Lung (tissue), 12 donors: ENCODE results near the gene GPS1. TPM values are rescaled to one million over a fixed set of nuclear protein-coding genes. Genes with fewer than 3 reads are reported as not detected.

Experiments used
- ATAC-seq: fragments of 200-7000 bp; cut with Tn5 transposase; one replicate; pipeline ENCODE4 v1.9.1; 2020; ENCODE audit warnings: moderate number of reproducible peaks; ENCODE audit not compliant: insufficient read depth, low FRiP score
- DNase-seq, 3 donors: peaks; one replicate each; pipeline ENCODE4 v3.0.0-alpha.2; 2013 to 2017
- H3K27ac ChIP-seq, 2 donors: one replicate each; pipeline ENCODE4 v1.5.1; 2013; ENCODE audit warnings: mild to moderate bottlenecking in 2 of 2, moderate library complexity in 2 of 2, control low read depth in 1 of 2, inconsistent platforms in 1 of 2, low read depth in 1 of 2, low read length in 1 of 2
- H3K27me3 ChIP-seq, 3 donors: one replicate each; pipeline ENCODE4 v1.5.1; 2013; ENCODE audit warnings: low read length in 2 of 3; ENCODE audit not compliant: control insufficient read depth in 3 of 3, insufficient read depth in 3 of 3
- H3K36me3 ChIP-seq, 4 donors: one replicate each; pipeline ENCODE4 v1.5.1; 2013; ENCODE audit warnings: low read length in 4 of 4, mild to moderate bottlenecking in 1 of 4, moderate library complexity in 1 of 4; ENCODE audit not compliant: control insufficient read depth in 4 of 4, insufficient read depth in 4 of 4
- H3K4me1 ChIP-seq, 5 donors: one replicate each; pipeline ENCODE4 v1.5.1; 2013; ENCODE audit warnings: low read length in 5 of 5, mild to moderate bottlenecking in 2 of 5, moderate library complexity in 1 of 5; ENCODE audit not compliant: control insufficient read depth in 5 of 5, insufficient read depth in 5 of 5
- H3K4me3 ChIP-seq: one replicate; pipeline ENCODE4 v1.5.1; 2013; ENCODE audit warnings: mild to moderate bottlenecking, control low read depth, moderate library complexity
- H3K9ac ChIP-seq, 2 donors: one replicate each; pipeline ENCODE4 v1.5.1; 2013; ENCODE audit warnings: low read length in 2 of 2, control low read depth in 1 of 2; ENCODE audit not compliant: insufficient read depth in 1 of 2
- H3K9me3 ChIP-seq, 4 donors: one replicate each; pipeline ENCODE4 v1.5.1; 2013; ENCODE audit warnings: low read length in 3 of 4, mild to moderate bottlenecking in 1 of 4, moderate library complexity in 1 of 4; ENCODE audit not compliant: control insufficient read depth in 4 of 4, insufficient read depth in 3 of 4
- WGBS, 2 donors: extraction: QIAGEN DNeasy Blood & Tissue Kit; methylation state at CpG; one replicate each; pipeline ENCODE4 v1.1.7; 2013; 5-methylcytosine and 5-hydroxymethylcytosine counted together
- polyA plus RNA-seq, 2 donors: library from polyadenylated mRNA; stranded (reverse); fragments of 200-250 nt; gene quantifications; one replicate each; pipeline ENCODE4 v1.2.1, GENCODE V29; 2013
- total RNA-seq, 2 donors: library from RNA; depleted of rRNA in 1 of 2; stranded (reverse); fragments of >200 nt in 1 of 2; gene quantifications; one replicate each; pipeline ENCODE4 v1.2.1, GENCODE V29; 2014 to 2021
- TF ChIP-seq, protein P1 (sequence below): IDR thresholded peaks from 2 replicates; pipeline ENCODE4 v1.5.1; 2012; ENCODE audit warnings: mild to moderate bottlenecking; ENCODE audit errors: control extremely low read depth, extremely low read depth
- donor health status: control.
- donor health status: control.
- donor health status: Bipolar disorder and iron deficiency.
- donor health status: healthy.
- donor health status: DM: yes; HTN: yes; CAD: no.

GPS1 gene
- total and polyA plus RNA-seq, 4 donors = 71.0 to 102 (median 89.4) TPM

GRCh38 chr17:82022981-82023446 lies 28.7 kb upstream of the GPS1 start, which contains the start of gene LRRC45:
TSS of gene LRRC45 (plus strand) at chr17:82023305. CDS start at chr17:82023644, 339 bp downstream.
- DNase-seq (peak; percentile 100), ATAC-seq (peak; percentile 97)
- peak within 1 kb of the TSS; percentile 84 to 88 for H3K27ac ChIP-seq
- H3K36me3 ChIP-seq = peaks cover 0 to 6% (median 2%) of the 10 kb centered on the region in 4 donors
- WGBS, 2 donors = 0 to 1% methylated on average over 36 to 42 of the region's 42 CpGs
- H3K9ac ChIP-seq = peak within 1 kb of the TSS in 1 of 2 donors; percentile 51
- H3K9me3 ChIP-seq = no peaks in the 10 kb centered on the region
- peak within 1 kb of the TSS; percentile 86 for H3K4me3 ChIP-seq
- peaks cover 0 to 23% (median 12%) of the 10 kb centered on the region in 5 donors for H3K4me1 ChIP-seq
- H3K27me3 ChIP-seq = no peaks in the 10 kb centered on the region
- TF ChIP-seq, protein P1, sequence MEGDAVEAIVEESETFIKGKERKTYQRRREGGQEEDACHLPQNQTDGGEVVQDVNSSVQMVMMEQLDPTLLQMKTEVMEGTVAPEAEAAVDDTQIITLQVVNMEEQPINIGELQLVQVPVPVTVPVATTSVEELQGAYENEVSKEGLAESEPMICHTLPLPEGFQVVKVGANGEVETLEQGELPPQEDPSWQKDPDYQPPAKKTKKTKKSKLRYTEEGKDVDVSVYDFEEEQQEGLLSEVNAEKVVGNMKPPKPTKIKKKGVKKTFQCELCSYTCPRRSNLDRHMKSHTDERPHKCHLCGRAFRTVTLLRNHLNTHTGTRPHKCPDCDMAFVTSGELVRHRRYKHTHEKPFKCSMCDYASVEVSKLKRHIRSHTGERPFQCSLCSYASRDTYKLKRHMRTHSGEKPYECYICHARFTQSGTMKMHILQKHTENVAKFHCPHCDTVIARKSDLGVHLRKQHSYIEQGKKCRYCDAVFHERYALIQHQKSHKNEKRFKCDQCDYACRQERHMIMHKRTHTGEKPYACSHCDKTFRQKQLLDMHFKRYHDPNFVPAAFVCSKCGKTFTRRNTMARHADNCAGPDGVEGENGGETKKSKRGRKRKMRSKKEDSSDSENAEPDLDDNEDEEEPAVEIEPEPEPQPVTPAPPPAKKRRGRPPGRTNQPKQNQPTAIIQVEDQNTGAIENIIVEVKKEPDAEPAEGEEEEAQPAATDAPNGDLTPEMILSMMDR = no peak

DNA sequence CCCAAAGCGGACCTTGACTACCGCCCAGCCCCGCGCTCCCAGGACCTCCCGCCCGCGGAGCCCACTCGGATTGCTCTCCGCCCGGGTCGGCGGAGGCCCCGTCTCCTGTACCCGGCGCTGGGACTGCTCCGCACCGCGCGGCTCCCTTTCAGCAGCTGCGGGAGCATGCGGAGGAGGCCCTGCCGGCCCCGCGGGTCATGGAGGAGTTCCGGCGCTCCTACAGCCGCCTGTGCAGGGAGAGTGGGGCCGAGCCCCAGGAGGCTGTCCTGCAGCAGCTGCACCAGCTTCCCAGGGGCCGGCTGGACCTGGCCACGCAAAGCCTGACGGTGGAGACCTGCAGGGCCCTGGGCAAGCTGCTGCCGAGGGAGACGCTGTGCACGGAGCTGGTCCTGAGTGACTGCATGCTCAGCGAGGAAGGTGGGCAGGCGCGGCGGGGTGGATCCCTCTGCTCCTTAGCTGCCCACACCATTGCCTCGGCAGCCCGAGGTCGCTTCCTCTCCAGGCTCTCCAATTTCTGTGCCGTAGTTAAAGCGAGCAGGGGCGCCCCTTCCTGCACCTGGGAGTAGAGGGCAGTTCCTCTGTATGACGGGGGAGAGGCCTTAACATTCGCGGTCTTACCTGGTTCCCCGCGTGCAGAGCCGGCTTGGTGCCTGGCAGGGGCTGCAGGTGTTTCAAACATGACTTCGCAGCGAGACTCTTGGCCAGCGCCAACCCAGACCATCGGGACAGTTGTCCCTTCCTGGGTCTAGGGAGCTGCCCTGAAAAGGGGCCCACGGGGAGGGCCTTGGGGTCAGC lies 28.1 kb upstream of the GPS1 start:
- ATAC-seq (no peak), DNase-seq (no peak)

DNA sequence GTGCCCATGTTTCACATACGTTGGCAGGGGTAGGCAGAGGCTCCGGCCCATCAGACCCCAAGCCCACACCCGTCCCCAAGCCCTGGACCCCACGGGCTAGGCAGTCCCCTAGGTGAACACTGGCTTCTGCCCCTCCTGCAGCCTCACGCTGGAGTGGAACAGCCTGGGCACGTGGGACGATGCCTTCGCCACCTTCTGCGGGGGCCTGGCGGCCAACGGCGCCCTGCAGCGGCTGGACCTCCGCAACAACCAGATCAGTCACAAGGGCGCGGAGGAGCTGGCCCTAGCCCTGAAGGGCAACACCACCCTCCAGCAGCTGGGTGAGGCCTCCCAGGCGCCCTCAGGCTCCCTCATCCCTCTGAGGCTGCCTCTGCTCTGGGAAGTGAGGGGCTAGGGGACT lies 26.8 kb upstream of the GPS1 start:
- no peak overlapping the region for H3K27ac ChIP-seq
- no peak overlapping the region for H3K9ac ChIP-seq
- WGBS, 2 donors = 95 to 96% methylated on average over 17 of the region's 17 CpGs
- no peaks in the 10 kb centered on the region for H3K9me3 ChIP-seq
- ATAC-seq (no peak), DNase-seq (no peak)
- peaks cover 0 to 3% (median 0%) of the 10 kb centered on the region in 4 donors for H3K36me3 ChIP-seq
- no peaks in the 10 kb centered on the region for H3K27me3 ChIP-seq
- TF ChIP-seq, protein P1 = no peak
- peaks cover 0 to 25% (median 12%) of the 10 kb centered on the region in 5 donors for H3K4me1 ChIP-seq
- no peak overlapping the region for H3K4me3 ChIP-seq

More for the DNA sequence above, 28.1 kb upstream of the GPS1 start:
- H3K9me3 ChIP-seq = no peaks in the 10 kb centered on the region
- WGBS, 2 donors = 6% methylated on average over 55 of the region's 55 CpGs
- TF ChIP-seq, protein P1 = no peak
- peaks cover 0 to 3% (median under 1%) of the 10 kb centered on the region in 4 donors for H3K36me3 ChIP-seq
- no peaks in the 10 kb centered on the region for H3K27me3 ChIP-seq
- peaks cover 0 to 23% (median 12%) of the 10 kb centered on the region in 5 donors for H3K4me1 ChIP-seq
- peak overlapping the region; percentile 53 for H3K4me3 ChIP-seq
- H3K27ac ChIP-seq = no peak overlapping the region
- H3K9ac ChIP-seq = no peak overlapping the region
